CD1c-positive myeloid dendritic cell (primary cell): ENCODE results near the gene PRSS27.

Experiments used
- DNase-seq: peaks from one replicate; pipeline ENCODE4 v3.0.0-alpha.2; 2016; ENCODE audit errors: extremely low spot score

PRSS27 gene

DNA sequence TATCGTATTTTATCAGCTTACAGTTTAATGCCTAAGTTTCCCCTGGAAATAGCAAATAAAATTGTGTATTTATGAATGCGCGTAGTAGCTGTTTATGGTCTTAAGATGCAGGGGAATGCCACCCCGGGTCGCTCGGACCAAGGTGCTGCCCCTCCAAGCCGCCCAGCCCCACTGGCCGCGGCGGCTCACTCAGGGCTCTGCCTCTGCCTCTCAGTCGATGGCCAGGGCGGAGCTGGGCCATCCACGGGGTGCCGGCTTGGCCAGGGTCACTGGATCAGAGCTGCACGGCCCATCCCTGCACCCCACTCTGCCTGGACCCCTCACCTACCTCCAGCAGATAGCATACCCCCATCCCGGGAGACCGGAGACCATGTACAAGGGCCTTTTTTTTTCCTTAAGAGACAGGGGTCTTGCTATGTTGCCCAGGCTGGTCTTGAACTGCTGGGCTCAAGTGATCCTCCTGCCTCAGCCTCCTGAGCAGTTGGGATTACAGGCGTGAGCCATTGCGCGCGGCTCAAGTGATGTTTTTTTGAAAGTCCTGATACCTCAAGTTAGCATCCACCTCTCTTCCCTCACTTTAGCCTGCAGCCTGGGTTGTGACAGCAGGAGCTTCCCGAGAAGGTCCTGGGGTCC is 11.0 kb downstream of the PRSS27 start:
- no peak for DNase-seq

DNA sequence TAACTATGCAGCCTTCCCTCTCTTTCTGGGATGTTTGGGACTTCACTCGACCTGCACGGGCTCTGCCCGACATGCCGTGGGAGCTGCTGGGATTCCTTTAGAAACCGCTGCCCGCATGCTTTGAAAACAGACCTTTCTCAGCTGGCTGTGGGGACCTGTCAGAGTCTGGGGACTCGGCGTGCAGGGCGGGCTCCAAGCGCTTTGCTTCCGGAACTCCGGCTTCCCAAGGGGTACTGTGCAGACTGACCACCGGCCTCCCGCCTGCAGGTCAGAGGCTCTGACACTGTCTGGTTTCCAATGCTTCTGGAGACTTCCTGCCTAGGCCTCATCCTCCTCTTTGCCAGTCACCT is 11.8 kb downstream of the PRSS27 start:
- DNase-seq, result no peak

DNA sequence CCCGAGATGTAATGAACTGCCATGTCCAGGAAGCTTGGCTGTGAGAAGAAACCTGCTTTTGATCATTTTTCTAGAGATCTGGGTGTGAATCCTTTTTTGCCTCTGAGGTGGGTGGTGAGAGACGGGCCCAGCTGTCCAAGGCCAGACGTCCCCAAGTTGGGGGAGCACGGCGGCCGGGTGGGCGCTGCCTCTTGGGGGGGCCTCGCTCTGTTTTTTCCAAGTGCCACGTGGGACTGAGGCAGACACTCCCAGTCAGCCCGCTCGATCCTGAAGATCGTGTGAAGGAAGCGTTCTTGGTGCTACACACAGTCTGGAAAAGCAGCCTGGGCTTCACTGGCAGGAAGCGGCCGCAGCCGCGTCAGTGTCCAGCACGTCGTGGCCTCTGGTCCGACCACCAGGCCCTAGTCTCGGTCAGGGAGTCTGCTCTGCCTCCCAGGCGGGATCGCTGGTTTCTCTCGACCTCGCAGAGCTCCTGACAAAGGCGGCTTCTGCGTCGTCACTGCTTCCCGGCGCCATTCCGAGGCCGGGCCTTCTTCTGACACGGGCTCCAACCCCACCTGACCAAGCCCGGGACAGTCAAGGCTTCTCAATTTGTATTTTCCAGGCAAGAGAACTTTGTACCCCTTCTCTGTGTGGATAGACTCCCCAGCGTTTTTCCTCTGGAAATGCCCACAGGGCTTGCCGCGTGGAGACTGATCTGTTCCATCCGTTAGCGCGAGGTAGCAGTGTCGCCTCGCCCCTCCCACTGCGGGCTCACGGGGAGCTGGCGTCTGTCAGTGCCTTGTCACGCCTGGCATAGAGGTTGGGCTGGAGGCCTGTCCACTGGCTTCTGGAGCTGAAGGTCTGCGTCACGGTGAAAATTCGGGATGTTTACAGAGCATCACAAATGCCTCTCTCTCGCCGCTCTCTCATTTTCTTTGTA is 12.4 kb downstream of the PRSS27 start:
- no peak for DNase-seq

DNA sequence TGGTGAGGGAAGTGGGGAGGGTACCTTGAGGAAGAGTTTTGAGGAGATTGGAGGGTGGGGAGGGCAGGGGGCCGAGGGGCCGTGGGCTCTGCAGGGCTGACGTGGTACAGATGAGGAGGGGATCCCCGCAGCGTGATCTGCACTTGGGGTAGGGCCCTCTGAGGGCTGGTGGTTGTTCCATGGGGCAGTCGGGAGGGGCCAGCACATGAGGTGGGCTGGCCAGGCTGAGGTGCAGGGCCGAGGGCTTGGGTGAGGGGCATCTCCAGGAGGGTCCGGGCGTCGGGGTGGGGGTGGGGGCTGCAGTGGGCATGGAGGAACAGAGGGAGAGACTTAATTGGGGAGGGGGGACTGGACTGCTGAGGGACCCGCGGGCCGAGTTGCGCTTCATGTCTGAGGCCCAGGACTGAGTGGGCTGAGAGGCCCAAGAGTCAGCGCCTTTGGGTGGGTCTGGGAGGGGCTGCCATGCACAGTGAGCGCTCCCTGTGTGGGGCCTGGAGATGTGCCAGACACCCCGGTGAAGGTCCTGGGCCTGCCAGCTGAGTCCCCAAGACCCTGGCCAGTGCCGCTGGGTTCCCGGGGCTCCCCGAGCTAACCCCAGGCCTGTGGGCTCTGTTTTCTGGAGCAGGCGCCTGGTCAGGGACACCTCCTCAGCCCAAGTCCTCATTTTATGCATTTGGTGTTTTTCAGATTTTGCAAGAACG is 13.3 kb downstream of the PRSS27 start:
- DNase-seq, result no peak

DNA sequence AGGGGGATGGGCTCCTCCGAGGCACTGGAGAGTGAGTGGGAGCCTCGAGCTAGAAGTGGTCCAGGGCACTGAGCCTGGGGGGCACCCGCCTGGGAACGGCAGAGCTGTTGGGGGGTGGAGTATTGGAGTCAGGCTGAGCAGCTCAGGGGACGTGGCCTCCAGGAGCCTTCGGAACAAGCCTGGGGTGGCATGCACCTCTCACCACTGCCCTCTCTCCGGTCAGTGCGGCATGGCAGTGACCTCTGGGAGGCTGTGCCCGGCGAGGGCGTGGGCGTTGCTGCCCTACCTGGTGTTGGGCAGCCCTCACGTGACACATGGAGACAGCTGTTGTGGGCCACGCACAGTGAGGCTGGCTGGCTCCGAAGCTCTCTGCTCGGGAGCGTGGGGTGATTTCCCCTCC is 13.9 kb downstream of the PRSS27 start:
- DNase-seq, result no peak

DNA sequence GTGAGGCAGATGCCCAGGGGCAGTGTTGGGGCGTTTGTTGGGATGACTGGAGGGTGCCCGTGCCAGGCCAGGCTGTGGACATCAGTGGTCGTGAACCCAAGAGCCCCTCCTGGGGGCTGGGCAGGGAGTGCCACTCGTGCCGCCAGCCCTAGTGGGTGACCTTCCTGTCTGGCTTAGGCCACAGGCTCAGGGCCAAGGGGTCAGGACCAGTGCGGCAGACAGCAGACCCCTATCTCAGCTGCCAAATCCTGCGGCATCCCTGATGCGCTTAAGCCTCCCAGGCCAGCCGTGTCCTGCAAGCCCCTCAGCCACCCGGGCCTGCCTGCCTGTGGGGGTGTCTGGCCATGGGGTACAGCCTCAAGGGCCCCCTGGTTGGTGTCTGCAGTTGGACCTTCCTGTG is 14.7 kb downstream of the PRSS27 start:
- DNase-seq, result no peak

DNA sequence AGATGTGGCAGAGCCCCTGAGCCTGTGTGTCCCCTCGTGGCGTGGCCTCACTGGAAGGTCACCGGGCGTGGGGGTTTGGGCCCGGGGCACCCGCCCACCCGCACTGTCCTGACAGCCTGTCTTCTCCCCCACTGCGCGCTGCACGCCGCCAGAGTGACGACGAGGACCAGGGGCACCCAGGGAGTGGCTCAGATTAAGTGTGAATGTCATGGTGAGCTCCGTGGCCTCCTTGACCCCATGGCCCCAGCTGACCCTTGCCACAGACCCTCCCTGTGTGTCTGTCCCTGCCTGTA is 15.1 kb downstream of the PRSS27 start:
- no peak for DNase-seq

DNA sequence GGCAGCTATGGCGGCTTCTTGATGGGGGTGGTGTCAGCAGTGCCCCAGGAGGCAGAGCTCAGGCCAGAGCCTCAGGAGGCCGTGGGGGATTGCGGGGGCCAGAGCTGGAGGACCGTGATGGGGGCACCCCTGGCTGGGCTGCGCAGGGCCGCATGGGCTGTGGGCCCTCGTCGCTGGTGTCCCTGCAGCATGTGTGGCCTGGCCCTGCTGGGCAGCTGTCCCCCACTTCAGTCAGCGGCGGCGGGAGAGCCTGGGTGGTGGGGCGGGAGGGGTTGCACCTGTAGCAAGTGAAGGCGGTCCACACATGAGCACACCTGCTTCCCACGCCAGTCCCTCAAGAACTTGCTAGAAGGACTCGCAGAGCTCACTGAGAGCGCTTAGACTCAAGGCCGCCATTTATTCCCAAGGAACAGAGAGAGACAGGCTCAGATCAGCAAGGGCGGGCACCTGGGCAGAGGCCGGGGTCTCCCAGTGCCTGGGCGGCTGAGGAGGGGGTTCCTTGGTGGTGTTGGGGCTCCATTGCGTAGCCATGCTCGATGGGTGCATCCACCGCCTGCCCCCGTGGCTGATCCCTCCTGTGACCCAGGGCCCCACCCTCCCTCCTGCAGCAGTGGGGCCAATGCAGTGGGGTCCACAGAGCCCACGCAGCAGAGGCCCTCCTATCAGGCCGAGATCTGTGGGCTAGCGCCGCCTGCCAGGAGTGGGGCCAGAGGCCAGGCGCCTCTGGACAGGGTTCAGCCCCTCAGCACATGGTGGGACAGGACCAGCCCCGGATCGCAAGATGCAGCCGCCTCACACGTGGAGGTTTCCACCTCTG is 15.7 kb downstream of the PRSS27 start:
- no peak for DNase-seq

DNA sequence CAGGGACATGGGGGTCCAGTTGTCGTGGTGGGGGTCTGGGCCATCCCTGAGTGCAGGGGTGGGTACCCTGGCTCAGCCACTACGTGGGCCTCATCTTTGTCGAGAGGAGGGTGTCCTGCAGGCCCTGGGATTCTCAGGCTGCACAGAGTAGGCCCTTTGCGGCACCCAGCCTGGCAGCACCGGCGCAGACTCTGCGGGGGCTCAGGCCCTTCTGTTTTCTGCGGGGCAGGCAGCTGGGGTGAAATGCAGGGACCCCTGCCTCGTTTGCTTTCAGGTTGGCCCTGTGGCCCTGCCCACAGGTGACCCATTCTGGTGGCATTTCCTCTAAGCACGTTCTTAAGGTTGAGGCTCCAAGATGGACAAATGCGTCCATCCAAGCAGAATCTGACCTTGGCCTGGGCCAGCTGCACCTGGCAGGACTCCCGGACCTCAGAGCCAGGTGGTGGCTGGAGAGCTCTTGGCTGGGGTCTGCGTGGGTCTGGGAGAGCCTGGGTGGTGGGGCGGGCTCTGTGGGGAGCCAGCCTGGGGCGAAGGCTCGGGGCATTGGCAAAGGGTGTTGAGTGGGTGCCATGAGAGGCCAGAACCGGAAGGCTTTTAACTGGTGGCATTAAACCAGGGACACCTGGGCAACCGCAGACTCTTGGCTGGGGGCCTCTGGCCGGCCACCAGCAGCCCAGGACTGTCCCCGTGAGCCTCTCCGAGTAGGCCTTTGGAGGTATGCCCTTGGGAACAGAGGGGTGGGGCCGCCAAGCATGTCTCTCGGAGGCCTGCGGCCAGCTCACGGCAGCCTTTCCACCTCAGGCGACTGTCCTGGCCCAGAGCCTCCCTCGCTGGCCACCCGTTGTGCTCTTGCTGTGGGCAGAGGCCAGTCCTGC is 16.9 kb downstream of the PRSS27 start:
- no peak for DNase-seq

DNA sequence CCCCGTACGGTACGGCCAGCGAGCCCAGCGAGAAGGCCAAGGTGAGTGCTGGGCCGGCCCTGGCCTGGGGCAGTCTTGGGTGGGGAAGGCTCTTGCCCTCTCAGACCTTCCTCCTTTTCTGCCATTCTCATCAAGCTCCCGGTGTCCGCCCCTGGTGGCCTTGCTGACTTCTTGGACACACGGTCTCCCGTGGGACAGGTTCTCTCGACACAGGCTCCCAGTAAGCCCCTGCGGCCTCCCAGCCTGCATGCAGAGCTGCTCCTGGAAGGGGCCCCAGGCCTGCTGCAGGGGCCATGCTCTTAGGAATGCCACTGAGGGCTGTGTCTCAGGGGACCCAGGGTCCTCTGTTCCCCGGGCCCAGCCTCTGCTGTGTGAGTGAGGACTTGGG is 17.6 kb downstream of the PRSS27 start:
- no peak for DNase-seq

DNA sequence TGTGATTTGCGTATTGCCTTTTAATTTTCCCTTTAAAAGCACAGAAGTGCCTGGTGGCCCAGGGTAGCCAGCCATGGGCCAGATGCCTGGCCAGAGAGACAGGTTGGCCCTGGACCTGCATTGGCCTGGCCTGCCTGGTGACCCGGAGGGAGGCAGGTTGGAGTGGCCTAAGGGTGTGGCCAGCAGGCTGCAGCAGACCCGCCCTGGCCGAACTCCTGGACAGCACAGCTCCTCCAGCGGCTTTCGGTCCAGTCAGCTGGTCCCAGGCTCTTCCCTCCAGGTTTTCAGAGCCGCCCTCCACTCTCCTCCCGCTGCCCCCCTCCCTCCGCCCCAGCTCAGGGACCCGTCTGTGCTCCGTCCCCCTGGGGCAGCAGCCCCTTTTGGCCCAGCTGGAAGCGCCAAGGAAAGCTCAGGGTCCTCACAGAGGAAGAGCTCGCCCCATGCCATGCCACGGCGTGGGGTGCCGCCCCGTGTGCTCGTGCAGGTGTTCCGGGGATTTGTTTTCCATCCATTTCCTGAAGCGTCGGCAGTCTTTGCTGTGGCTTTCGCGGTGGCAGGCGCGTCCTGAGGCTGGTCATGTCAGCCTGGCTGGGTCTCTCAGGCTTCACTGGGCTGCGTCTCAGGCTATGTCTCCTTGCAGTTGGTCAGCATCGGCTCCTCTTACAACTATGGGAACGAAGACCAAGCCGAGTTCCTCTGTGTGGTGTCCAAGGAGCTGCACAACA is 18.1 kb downstream of the PRSS27 start:
- DNase-seq, result no peak

DNA sequence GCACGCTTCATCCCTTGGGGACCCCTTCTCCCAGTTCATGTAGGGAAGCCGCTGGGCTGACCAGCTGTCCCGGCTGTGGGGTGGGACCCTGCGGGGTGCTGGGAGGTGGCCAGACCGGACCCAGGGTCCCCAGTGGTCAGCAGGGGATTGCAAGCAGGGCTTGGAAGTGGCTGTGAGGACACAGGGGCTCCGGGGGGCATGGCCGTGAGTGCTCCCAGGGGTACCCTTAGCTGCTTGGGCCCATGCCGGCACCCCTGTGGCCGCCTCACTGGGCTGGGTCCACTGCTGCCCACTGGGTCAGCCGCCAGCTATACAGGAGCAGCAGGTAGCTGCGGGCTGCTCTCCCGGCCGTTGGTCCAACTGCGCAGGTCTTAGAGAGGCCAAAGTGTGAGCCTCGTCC is 18.8 kb downstream of the PRSS27 start:
- DNase-seq, result no peak

DNA sequence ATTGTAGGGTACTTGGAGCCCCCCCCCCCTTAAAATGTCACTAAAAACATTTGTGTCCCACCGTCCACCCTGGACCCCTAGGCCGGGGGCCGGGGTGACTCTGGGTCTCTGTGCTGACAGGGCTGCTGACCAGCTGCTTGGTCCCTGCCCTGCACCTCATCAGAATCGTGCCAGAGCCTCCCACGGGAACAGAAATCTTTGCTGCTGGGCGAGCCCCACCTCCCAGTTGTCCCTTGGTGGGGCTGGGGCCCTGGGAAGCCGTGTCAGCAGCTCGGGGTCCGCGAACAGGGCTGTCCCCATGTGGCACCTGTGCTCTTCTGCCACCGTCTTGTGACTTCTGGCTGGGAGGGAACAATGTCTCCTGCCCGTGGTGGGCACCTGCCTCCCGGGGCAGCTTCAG is 19.2 kb downstream of the PRSS27 start:
- no peak for DNase-seq

DNA sequence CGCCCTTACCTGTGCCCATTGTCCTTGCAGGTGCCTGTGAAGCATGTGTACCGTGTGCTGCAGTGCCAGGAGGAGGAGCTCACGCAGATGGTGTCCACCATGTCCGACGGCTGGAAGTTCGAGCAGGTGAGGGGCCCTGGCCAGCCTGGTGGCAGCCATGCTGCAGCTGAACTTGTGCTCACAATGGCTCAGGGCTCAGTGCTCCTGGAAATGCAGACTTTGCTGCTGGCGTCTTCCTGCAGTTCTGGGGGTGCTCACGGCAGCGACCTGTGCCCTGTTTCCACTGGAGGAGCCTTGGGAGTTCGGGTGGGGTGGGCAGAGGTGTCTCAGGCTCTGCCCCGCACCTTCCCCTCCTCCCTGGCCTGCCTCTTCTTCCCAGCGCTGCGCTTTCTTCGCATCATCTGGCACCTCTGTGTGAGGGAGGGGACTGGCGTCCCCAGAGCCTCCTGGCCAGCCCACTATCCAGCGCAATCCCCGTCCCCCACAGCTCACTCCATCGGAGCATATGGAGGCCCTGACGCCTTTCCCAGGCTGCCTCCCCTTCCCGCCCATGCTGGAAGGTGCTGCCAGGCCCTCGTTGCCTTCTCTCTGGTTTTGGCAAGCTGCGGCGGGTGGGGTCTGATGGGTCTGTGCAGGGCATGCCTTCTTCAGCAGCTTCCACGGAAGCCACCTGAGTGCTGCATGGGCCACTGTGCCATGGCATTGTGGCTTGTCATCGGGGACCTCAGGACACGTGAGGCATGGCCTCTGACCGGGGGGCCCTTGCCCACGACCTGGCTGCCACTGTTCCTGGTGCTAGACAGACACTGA is 20.0 kb downstream of the PRSS27 start:
- DNase-seq, result no peak

DNA sequence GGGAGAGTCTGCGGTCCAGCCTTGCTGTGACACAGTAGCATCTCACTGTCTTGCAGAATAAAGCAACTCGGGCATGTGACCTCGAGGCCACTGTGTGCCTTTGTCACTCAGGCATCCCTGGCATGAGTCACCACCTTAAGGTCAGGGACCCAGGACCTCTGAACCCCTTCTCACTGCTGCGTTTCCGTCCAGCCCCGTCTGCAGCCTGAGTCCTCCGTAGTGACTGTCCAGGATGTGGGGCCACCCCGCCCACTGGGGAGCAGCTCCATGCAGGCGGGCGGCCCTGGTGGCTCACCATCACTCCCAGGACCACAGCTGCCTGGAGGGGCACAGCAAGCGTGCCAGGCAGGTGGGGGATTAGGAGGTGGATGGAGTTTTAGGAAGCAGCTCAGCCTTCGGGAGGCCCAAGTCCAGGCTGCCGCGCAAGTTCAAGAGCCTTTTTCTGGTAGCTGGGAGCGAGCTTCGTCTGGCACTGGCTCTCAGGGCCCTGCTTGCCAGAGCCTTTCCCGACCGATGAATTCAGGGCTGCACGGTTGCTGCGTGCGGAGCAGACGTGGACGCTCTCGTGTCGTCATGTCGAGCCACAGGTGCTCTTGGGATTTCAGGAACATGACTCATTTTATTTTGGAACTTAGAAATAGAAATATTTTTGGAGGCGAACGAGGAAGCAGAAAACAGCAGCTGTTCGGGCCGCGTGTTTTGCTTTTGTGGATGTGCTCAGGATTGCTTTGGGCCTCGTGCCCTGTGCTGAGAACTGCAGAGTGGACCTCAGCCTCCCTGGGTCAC is 20.9 kb downstream of the PRSS27 start:
- DNase-seq, result no peak

DNA sequence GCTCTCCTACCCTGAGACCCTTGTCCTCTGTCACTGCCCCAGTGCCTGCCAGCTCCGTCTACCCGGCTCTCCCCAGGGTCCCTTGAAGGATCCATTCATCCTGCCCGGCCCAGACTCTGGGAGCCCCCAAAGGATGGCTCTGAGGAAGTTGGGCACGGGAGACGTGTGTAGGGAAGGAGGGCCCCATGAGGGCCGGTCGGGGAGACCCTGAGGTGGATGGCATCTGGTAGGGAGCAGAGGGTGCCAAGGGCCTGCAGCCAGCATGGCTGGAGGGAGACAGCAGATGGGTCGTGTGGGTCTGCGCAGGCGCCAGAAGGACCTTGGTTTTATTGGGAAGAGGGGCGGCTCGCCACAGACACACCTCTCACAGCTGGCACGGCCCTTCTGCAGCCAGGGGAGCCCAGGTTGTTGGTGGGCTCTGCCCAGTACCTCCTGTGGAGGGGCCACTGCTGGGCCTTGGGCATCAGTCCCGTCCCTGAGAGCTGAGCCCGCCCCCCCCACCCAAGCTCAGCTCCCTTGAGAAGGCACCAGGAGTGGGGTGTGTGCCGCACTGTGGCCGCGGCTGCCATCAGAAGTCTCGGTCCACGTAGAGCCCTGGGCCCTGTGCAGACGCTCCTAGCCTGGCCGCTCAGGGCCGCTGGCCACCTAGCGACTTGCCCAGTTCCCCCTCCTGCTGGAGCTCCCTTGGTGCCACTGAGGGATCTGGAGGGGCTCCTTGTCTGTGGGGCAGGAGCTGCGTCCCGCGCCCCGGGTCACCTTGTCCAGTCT is 21.7 kb downstream of the PRSS27 start:
- DNase-seq, result no peak

DNA sequence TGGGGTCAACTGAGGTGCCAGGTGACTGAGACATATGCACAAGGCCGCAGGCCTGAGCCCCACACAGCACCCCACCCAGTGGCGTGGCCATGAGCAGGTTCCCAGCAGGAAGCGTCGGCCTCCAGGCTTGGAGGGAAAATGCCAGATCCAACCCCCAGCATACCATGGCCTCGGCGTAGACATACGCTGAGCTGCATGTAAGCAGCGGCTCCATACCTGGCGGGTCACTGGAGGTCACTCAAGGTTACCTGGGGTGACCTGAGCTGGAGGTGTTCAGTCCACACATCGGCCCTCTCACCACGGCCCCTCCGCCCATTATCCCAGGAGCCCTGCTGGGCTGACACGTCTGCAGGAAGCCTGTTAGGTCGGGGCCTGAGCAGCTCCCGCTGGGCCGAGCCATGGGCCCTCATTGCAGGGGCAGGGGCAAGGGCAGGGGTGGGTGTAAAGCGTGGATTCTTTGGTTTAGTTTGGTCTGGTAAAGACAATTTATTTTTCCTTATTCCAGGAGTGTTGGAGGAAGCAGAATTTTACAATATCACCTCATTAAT is 22.5 kb downstream of the PRSS27 start:
- no peak for DNase-seq
